GM06990 (cell line): ENCODE results near the gene TRMT2A.

ENCODE experiments used
- DNase-seq: peaks from one replicate; pipeline ENCODE4 v3.0.0-alpha.2; 2011; ENCODE audit not compliant: insufficient read length; ENCODE audit errors: extremely low read depth
- H3K27me3 ChIP-seq: replicated peaks from 2 replicates; pipeline ENCODE4 v1.6.0; 2011; ENCODE audit warnings: low read length; ENCODE audit not compliant: control insufficient read depth, insufficient read depth
- H3K36me3 ChIP-seq: 2 replicates; pipeline ENCODE4 v1.5.1; 2011; ENCODE audit warnings: low read length; ENCODE audit not compliant: control insufficient read depth, insufficient read depth
- H3K4me3 ChIP-seq: replicated peaks from 2 replicates; pipeline ENCODE4 v1.5.1; 2011; ENCODE audit warnings: low read depth, mild to moderate bottlenecking, control low read depth, low read length
- CTCF ChIP-seq: IDR thresholded peaks from 2 replicates; pipeline ENCODE4 v1.5.1; 2011; ENCODE audit warnings: low read length, control low read depth, mild to moderate bottlenecking, inconsistent platforms; ENCODE audit not compliant: insufficient read depth, poor library complexity, severe bottlenecking

Gene TRMT2A

GRCh38 chr22:20089226-20089976 is 27.6 kb downstream of the TRMT2A start:
- Histone ChIP-seq H3K4me3 (no peak overlapping the region), H3K36me3 (peaks cover 51% of the 10 kb centered on the region), H3K27me3 (no peaks in the 10 kb centered on the region)
- TF ChIP-seq CTCF, result no peak
- DNase-seq, result no peak

- Histone ChIP-seq H3K27me3 (no peaks in the 10 kb centered on the region), H3K36me3 (peaks cover 43% of the 10 kb centered on the region), H3K4me3 (no peak overlapping the region)
- no peak for DNase-seq
- TF ChIP-seq CTCF, result no peak
Measured at GRCh38 chr22:20088263-20088648, 28.8 kb downstream of the TRMT2A start.

- H3K36me3 ChIP-seq, result peaks cover 43% of the 10 kb centered on the region
- DNase-seq, result no peak
- no peak for TF ChIP-seq CTCF
- H3K4me3 ChIP-seq, result no peak overlapping the region
- H3K27me3 ChIP-seq, result no peaks in the 10 kb centered on the region
Measured at GRCh38 chr22:20087319-20088262, 29.4 kb downstream of the TRMT2A start.

GRCh38 chr22:20086763-20087162 is 30.3 kb downstream of the TRMT2A start:
- Histone ChIP-seq H3K27me3 (no peaks in the 10 kb centered on the region), H3K36me3 (peaks cover 37% of the 10 kb centered on the region)
- TF ChIP-seq CTCF, result no peak

GRCh38 chr22:20086101-20086599 is 30.9 kb downstream of the TRMT2A start:
- no peak for TF ChIP-seq CTCF
- no peak overlapping the region for H3K4me3 ChIP-seq
- DNase-seq, result no peak
- no peaks in the 10 kb centered on the region for H3K27me3 ChIP-seq
- peaks cover 32% of the 10 kb centered on the region for H3K36me3 ChIP-seq

More at GRCh38 chr22:20086763-20087162, 30.3 kb downstream of the TRMT2A start:
- no peak for DNase-seq
- H3K4me3 ChIP-seq, result no peak overlapping the region
